Activated T-cell treated with anti-CD3 and anti-CD28 coated beads, Interleukin-2, amount 50 U/mL, for 1 hour (primary cell): ENCODE measurements around the gene OR8J1.
"Not testable (repeated sequence)": the region's sequence is repeated elsewhere in the genome, so short reads cannot be mapped to it uniquely, and the experiment has no call there.

Source experiments
- DNase-seq: peaks from one replicate; pipeline ENCODE4 v3.0.0-alpha.2; 2020

OR8J1 gene, protein sequence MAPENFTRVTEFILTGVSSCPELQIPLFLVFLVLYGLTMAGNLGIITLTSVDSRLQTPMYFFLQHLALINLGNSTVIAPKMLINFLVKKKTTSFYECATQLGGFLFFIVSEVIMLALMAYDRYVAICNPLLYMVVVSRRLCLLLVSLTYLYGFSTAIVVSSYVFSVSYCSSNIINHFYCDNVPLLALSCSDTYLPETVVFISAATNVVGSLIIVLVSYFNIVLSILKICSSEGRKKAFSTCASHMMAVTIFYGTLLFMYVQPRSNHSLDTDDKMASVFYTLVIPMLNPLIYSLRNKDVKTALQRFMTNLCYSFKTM

GRCh38 chr11:56353991-56354390 lies at the start of gene OR8J1:
Gene OR8J1, plus strand, starts transcription at chr11:56354291. Its CDS starts 5,956 bp downstream, at chr11:56360247.
- no peak for DNase-seq

- no peak for DNase-seq
These were observed 46.3 kb upstream of the OR8J1 start for GRCh38 chr11:56307836-56308235.

DNA sequence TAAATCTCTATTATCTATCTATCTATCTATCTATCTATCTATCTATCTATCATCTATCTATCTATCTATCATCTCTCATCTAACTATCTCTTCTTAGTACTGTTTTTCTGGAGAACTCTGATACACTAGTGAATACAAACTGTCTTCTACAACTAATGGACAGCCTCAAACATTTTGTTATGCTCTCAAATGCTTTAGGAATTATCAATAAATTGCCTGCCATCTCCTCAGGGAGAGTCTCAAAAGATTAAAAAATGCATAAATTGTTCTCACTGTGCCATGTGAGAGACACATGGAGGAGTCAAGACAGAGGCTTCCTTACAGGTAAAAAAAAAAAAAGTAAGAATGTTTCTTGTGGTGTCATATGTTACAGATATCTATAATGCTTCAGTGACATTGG lies 39.2 kb upstream of the OR8J1 start, which contains the start of gene OR8K3:
Gene OR8K3 (plus strand): TSS at position 301 of the 400 bp plus-strand sequence. CDS start 3,163 bp downstream, outside the sequence.
- DNase-seq: no peak

DNA sequence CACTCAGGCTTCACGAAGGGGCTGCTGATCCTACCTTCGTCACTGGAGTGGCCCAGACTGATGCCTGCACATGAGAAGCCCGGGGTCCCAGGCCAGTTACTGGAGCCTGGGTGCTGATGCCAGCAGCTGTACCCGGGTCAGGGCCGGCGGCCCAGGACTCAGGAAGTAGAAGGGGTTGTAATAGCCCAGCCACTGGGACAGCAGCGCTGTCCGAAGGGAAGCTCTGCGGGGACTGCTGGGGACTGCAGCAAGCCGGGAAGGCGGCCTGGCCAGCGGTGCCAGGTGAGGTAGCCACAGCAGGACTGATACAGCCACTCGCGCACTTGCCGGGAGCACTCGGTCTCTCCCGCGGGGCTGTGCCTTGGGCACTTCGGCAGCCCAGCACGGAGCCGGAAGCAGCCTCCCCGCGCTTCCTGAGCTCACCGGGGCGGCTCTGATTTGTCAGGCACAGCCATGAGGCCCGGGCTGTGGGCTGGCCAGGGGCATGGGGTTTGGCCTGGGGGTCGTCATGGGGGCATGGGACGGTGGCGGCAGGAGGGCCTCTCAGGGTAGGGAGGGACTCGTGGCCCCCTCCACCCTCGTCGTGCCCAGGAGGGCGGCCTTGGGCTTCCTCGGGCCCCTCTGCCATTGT lies 22.1 kb upstream of the OR8J1 start:
- no peak for DNase-seq

GRCh38 chr11:56333156-56333555 lies 20.9 kb upstream of the OR8J1 start:
- no peak for DNase-seq

DNA sequence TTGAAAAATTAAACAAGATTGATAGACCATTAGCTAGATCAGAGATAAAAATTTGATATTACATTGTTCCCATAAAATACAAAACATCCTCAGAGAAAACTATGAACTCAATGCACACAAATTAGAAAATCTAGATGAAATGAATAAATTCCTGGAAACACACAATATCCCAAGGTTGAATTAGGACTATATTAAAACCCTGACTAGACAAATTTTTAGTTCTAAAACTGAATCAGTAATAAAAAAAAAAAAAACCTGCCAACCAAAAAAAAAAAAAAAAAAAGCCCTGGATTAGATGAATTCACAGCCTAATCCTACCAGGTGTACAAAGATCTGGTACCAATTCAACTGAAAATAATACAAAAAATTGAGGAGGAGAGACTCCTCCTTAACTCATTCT lies 13.8 kb upstream of the OR8J1 start:
- DNase-seq: no peak

GRCh38 chr11:56345739-56346138 lies 8.4 kb upstream of the OR8J1 start, which contains the start of gene OR8K1:
Gene OR8K1, plus strand, starts transcription at chr11:56346039. Its CDS starts 0 bp downstream, at chr11:56346039.
- no peak for DNase-seq

DNA sequence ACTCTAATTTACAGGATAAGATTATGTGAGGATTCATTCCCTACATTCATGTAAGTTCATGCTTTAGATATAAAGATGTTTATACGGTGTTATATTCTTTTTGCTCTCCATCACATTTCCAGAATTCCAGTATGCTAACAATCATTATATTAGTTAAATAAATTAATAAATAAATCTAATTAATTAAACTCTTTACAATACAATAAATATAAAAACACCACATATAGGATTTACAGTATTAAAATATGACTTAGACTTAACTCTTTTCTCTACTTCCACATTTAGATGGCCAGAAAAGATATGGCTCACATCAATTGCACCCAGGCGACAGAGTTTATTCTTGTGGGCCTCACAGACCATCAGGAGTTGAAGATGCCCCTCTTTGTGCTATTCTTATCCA lies 21.2 kb downstream of the OR8J1 start, which contains the start of gene OR8U1:
Gene OR8U1 (plus strand): TSS at position 301 of the 400 bp plus-strand sequence. CDS start 0 bp downstream, at position 301.
- DNase-seq: no peak

DNA sequence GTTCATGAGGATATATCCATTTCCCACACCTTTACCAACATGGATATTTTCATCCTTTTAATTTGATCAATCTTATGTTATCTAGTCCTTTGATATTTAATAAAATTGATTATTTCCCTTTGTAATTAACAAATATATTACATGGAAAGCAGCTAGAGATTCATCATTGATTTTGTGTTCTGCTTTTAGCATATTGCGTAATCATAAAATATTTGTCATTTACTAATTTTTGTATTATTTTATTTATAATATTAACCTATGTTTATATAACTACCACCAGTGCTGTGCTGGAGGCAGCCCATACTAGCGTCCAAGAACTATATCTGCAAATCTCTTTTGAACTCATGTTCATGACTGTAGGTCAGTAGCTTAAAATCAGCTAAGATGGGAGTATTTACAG lies 26.0 kb downstream of the OR8J1 start:
- DNase-seq: no peak

- no peak for DNase-seq
These were observed 40.3 kb downstream of the OR8J1 start for GRCh38 chr11:56394381-56394780.

GRCh38 chr11:56396047-56396446 lies 42.0 kb downstream of the OR8J1 start:
- DNase-seq: no peak

GRCh38 chr11:56401858-56402461 lies 47.9 kb downstream of the OR8J1 start:
- DNase-seq: not testable (repeated sequence)

DNA sequence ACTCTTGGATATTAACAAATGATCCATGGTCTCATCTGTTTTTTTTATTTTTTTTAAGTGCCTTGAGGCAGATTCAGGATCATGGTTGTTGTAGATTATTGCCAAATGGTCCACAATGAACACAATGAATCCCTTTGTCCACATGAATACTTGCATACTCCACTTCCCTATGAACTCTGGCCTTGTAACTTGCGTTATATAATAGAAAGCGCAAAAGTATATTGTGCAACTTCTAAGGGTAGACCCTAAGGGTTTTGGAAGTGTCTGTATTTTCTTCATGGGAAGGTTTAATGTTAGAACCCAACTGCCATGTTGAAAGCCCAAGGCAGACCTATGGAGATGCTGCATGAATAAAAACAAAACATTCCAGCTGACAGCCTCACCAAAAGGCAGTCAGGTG lies 50.3 kb downstream of the OR8J1 start:
- no peak for DNase-seq

DNA sequence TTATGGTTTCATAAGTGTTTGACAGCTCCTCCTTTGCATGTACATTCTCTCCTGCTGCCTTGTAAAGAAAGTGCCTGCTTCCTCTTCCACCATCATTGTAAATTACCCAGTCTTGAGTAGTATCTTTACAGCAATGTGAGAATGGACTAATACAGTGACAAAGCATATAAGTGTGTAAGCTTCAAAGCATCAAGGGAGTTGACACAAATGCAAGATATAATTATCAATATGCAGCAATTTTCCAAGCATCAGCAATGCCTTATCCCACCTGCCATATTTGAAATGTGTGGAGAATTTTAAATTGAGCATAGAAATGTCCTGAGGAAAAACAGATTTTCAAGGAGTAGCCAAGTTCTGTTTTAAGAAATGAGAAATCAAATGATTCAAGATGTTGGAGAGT lies 56.7 kb downstream of the OR8J1 start:
- no peak for DNase-seq
